ENCODE measurements around the gene PPM1H. TPM values are rescaled to one million over a fixed set of nuclear protein-coding genes. Genes with fewer than 3 reads are reported as not detected.
A peak's percentile ranks its signal among the peaks of the same experiment; 100 is the strongest.

PPM1H gene
- total RNA-seq, 1 experiment from 2014 or later: 0.04 TPM

DNA sequence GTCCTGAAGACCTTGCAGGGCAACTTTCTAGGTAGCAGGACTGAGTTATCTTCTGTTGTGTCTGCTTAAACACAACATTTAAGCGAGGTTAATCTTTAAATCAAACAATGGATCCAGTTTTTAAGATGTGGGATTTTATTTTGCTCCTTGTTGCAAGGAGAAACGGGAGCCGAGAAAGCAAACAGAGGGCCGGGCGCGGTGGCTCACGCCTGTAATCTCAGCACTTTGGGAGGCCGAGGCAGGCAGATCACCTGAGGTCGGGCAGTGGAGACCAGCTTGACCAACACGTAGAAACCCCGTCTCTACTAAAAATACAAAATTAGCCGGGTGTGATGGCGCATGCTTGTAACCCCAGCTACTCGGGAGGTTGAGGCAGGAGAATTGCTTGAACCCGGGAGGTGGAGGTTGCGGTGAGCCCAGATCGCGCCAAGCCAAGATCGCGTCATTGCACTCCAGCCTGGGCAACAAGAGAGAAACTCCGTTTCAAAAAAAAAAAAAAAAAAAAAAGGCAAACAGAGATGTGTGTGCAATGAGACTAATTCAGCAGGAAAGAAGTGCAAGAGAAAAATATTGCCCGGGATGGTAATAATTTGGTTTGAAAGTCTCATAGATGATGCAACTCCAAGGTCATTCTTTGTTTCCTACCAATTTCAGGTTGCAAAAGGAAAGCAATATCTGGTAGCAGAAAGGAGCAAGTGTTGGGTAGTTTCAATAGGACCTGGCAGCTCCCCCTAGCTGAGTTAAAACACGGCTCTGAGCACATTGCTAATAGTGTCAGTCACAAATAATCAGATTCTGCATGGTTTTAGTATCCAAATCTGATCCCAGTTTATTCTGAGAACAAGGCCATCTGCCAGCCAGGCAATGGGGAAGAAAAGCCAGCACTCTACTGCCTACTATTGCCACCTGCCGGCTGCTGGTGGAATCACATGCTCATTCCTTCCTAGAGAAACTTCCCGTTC is 141.4 kb downstream of the PPM1H start:
- Histone ChIP-seq H3K27ac (ENCODE audit: low read depth, low read length, poor library complexity, severe bottlenecking) (no peak overlapping the region), H3K4me1 (ENCODE audit: insufficient read depth, low read length, poor library complexity, severe bottlenecking) (no peaks in the 10 kb centered on the region), H3K9me3 (ENCODE audit: low read depth, low read length, poor library complexity, severe bottlenecking) (no peaks in the 10 kb centered on the region), H3K36me3 (ENCODE audit: insufficient read depth, low read length, poor library complexity, severe bottlenecking) (no peaks in the 10 kb centered on the region), H3K27me3 (replicated peaks; ENCODE audit: insufficient read depth, low read depth, low read length, poor library complexity) (no peaks in the 10 kb centered on the region), H3K4me3 (ENCODE audit: low read depth, low read length, poor library complexity, severe bottlenecking) (no peak overlapping the region)
- TF ChIP-seq, protein P1, sequence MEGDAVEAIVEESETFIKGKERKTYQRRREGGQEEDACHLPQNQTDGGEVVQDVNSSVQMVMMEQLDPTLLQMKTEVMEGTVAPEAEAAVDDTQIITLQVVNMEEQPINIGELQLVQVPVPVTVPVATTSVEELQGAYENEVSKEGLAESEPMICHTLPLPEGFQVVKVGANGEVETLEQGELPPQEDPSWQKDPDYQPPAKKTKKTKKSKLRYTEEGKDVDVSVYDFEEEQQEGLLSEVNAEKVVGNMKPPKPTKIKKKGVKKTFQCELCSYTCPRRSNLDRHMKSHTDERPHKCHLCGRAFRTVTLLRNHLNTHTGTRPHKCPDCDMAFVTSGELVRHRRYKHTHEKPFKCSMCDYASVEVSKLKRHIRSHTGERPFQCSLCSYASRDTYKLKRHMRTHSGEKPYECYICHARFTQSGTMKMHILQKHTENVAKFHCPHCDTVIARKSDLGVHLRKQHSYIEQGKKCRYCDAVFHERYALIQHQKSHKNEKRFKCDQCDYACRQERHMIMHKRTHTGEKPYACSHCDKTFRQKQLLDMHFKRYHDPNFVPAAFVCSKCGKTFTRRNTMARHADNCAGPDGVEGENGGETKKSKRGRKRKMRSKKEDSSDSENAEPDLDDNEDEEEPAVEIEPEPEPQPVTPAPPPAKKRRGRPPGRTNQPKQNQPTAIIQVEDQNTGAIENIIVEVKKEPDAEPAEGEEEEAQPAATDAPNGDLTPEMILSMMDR (conservative IDR thresholded peaks at IDR 0.05; ENCODE audit: low read depth, low read length): peak; percentile 92
- no peak for TF ChIP-seq EZH2 (IDR thresholded peaks at IDR 0.05; ENCODE audit: borderline replicate concordance, low read depth, low read length, poor library complexity, severe bottlenecking)
- intact Hi-C loops (cut with micrococcal nuclease; ENCODE audit: unreplicated experiment): loop anchor here (1.0 to 10.0 kb wide), 4 partner anchors 191 to 529 kb away; partner anchors contain the start of gene USP15
- BruUV-seq (replicated peaks): no TSS peak
- DNase-seq (ENCODE audit: low spot score): peak; percentile 92
- CTCF ChIA-PET: interaction anchor here (0.6 to 2.2 kb wide), 9 partner anchors 9 to 1889 kb away, joined by 3 to 18 read pairs (median 3); no protein-coding TSS in a partner anchor
- POLR2A ChIA-PET (ENCODE audit: low non-redundant PET): no interaction called here

DNA sequence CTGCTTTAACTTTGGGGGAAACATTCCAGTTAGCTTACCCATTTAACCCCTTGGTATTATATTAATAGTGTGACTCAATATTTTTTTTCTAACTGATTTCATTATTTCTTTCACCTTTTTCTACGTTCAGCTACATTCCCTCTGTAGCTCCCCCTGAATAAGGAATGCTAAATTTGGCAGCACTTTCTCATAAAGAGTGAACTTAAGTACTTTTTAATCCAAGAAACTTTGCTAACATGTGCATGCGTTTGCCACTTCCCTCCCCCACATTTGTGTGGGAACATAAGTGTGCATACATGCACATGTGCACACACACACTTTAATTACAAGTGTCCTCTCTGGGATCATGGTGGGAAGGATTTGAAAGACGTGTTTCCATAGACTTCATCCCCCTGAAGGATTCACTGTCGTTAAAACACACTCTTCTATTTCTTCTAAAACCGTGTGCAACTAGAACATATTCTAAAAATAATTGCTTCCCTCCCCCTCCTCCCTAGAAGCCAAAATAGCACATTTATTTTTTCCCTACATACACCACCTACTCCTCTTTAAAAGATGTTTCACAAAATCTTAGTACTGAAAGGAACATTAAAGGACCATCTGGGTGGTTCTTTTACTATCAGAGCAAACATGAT is 142.6 kb downstream of the PPM1H start:
- Histone ChIP-seq H3K36me3 (ENCODE audit: insufficient read depth, low read length, poor library complexity, severe bottlenecking) (no peaks in the 10 kb centered on the region), H3K9me3 (ENCODE audit: low read depth, low read length, poor library complexity, severe bottlenecking) (no peaks in the 10 kb centered on the region), H3K4me1 (ENCODE audit: insufficient read depth, low read length, poor library complexity, severe bottlenecking) (no peaks in the 10 kb centered on the region), H3K27ac (ENCODE audit: low read depth, low read length, poor library complexity, severe bottlenecking) (no peak overlapping the region), H3K27me3 (replicated peaks; ENCODE audit: insufficient read depth, low read depth, low read length, poor library complexity) (no peaks in the 10 kb centered on the region), H3K4me3 (ENCODE audit: low read depth, low read length, poor library complexity, severe bottlenecking) (no peak overlapping the region)
- TF ChIP-seq EZH2 (IDR thresholded peaks at IDR 0.05; ENCODE audit: borderline replicate concordance, low read depth, low read length, poor library complexity, severe bottlenecking): no peak
- TF ChIP-seq, protein P1 (conservative IDR thresholded peaks at IDR 0.05; ENCODE audit: low read depth, low read length): no peak
- ChIA-PET CTCF (interaction anchor here (1.6 kb wide), 1 partner anchor 354 kb away, joined by 3 read pairs; no protein-coding TSS in a partner anchor), POLR2A (ENCODE audit: low non-redundant PET) (interaction anchor here (0.7 kb wide), 1 partner anchor 268 kb away, joined by 3 read pairs; no protein-coding TSS in a partner anchor)
- BruUV-seq (replicated peaks): no TSS peak
- intact Hi-C loops (cut with micrococcal nuclease; ENCODE audit: unreplicated experiment): loop anchor here (10.0 kb wide), 1 partner anchor 528 kb away; the partner anchor contains the start of gene USP15
- no peak for DNase-seq (ENCODE audit: low spot score)

DNA sequence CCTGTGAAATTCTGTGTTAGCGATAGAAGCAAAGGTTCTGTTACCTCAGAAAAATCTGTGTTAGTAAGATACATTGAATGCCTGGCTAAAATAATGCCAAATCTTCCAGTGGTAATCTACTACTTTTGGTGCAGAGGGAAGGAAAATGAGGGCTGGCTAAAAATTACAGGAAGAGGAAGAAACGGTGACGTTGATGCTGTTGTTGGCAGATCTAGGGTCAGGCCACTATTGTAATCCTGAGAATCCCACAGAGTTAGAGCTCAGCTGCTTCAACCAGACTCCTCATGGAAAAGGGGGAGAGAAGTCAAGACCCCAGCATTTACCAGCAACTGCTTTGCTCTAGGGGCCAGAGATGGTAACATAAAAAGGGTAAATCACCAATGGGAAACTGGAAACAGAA is 145.1 kb downstream of the PPM1H start:
- ChIA-PET POLR2A (ENCODE audit: low non-redundant PET) (no interaction called here), CTCF (no interaction called here)
- Histone ChIP-seq H3K4me1 (ENCODE audit: insufficient read depth, low read length, poor library complexity, severe bottlenecking) (no peaks in the 10 kb centered on the region), H3K9me3 (ENCODE audit: low read depth, low read length, poor library complexity, severe bottlenecking) (no peaks in the 10 kb centered on the region), H3K27ac (ENCODE audit: low read depth, low read length, poor library complexity, severe bottlenecking) (no peak overlapping the region), H3K27me3 (replicated peaks; ENCODE audit: insufficient read depth, low read depth, low read length, poor library complexity) (no peaks in the 10 kb centered on the region), H3K36me3 (ENCODE audit: insufficient read depth, low read length, poor library complexity, severe bottlenecking) (no peaks in the 10 kb centered on the region), H3K4me3 (ENCODE audit: low read depth, low read length, poor library complexity, severe bottlenecking) (no peak overlapping the region)
- DNase-seq (ENCODE audit: low spot score): no peak
- TF ChIP-seq, protein P1 (conservative IDR thresholded peaks at IDR 0.05; ENCODE audit: low read depth, low read length): no peak
- no peak for TF ChIP-seq EZH2 (IDR thresholded peaks at IDR 0.05; ENCODE audit: borderline replicate concordance, low read depth, low read length, poor library complexity, severe bottlenecking)
- no TSS peak for BruUV-seq (replicated peaks)
- intact Hi-C loops (cut with micrococcal nuclease; ENCODE audit: unreplicated experiment): loop anchor here (10.0 kb wide), 1 partner anchor 525 kb away; the partner anchor contains the start of gene USP15

Measured in A673 (cell line).